Measurements from ENCODE around the gene ARMH3. TPM values are rescaled to one million over a fixed set of nuclear protein-coding genes. Genes with fewer than 3 reads are reported as not detected.
A peak's percentile ranks its signal among the peaks of the same experiment; 100 is the strongest.

Gene ARMH3
- total RNA-seq, 2 experiments from 2014 or later, result 22.8 to 23.9 TPM

- H3K36me3 Mint-ChIP-seq (ENCODE audit: low read depth), result peaks cover 52% of the 10 kb centered on the region
- peak overlapping the region; percentile 12 for H3K27ac Mint-ChIP-seq
- H3K9me3 Mint-ChIP-seq, result no peaks in the 10 kb centered on the region
- H3K27me3 Mint-ChIP-seq, result no peaks in the 10 kb centered on the region
- DNase-seq, result no peak
- H3K4me1 Mint-ChIP-seq, result peaks cover 26% of the 10 kb centered on the region
- ChIA-PET POLR2A (interaction anchor here (0.5 to 1.6 kb wide), 3 partner anchors 13 to 151 kb away, joined by 3 to 5 read pairs (median 5); partner anchors contain the start of gene OGA), CTCF (interaction anchor here (0.6 to 2.8 kb wide), 3 partner anchors 39 to 128 kb away, joined by 3 to 12 read pairs (median 4); no protein-coding TSS in a partner anchor)
- no peak overlapping the region for H3K4me3 Mint-ChIP-seq
Observed at GRCh38 chr10:101968940-101969321, 87.0 kb downstream of the ARMH3 start.

- DNase-seq, result no peak
- H3K4me3 Mint-ChIP-seq, result no peak overlapping the region
- H3K4me1 Mint-ChIP-seq, result peaks cover 21% of the 10 kb centered on the region
- peaks cover 48% of the 10 kb centered on the region for H3K36me3 Mint-ChIP-seq (ENCODE audit: low read depth)
- no peaks in the 10 kb centered on the region for H3K9me3 Mint-ChIP-seq
- ChIA-PET POLR2A (interaction anchor here (0.5 to 1.6 kb wide), 3 partner anchors 13 to 150 kb away, joined by 3 to 5 read pairs (median 5); partner anchors contain the start of gene OGA), CTCF (interaction anchor here (0.8 to 2.8 kb wide), 2 partner anchors 78 to 128 kb away, joined by 4 to 12 read pairs; no protein-coding TSS in a partner anchor)
- no peaks in the 10 kb centered on the region for H3K27me3 Mint-ChIP-seq
- H3K27ac Mint-ChIP-seq, result no peak overlapping the region
Observed at GRCh38 chr10:101968286-101968939, 87.6 kb downstream of the ARMH3 start.

DNA sequence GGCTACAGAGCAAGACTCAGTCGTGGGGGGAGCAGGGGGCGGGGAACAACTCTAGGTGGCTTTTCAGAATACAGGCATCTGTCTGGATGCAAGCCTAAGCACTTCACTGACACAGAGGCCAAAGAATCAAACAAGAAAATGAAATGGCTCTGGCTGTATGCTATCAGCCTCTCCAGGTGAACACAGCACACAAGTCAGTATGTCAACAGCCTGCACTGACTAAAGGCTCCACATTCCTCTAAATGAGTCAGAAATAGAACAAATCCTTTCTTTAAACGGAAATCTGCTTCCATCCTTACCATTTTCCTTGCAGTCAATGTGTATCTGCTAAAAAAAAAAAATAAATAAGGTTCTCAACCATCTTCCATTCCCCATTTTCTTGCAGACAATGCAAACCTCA, 88.3 kb downstream of the ARMH3 start:
- no peak overlapping the region for H3K27ac Mint-ChIP-seq
- H3K4me3 Mint-ChIP-seq, result no peak overlapping the region
- H3K4me1 Mint-ChIP-seq, result peaks cover 19% of the 10 kb centered on the region
- no peaks in the 10 kb centered on the region for H3K27me3 Mint-ChIP-seq
- peaks cover 47% of the 10 kb centered on the region for H3K36me3 Mint-ChIP-seq (ENCODE audit: low read depth)
- CTCF ChIA-PET, result interaction anchor here (2.8 kb wide), 1 partner anchor 127 kb away, joined by 12 read pairs; no protein-coding TSS in a partner anchor
- no peaks in the 10 kb centered on the region for H3K9me3 Mint-ChIP-seq
- POLR2A ChIA-PET, result no interaction called here
- no peak for DNase-seq

- DNase-seq, result no peak
- no peak overlapping the region for H3K4me3 Mint-ChIP-seq
- peaks cover 41% of the 10 kb centered on the region for H3K36me3 Mint-ChIP-seq (ENCODE audit: low read depth)
- CTCF ChIA-PET, result no interaction called here
- POLR2A ChIA-PET, result no interaction called here
- H3K4me1 Mint-ChIP-seq, result peaks cover 19% of the 10 kb centered on the region
- no peak overlapping the region for H3K27ac Mint-ChIP-seq
- H3K27me3 Mint-ChIP-seq, result no peaks in the 10 kb centered on the region
- H3K9me3 Mint-ChIP-seq, result no peaks in the 10 kb centered on the region
Observed at GRCh38 chr10:101967119-101967518, 88.9 kb downstream of the ARMH3 start.

- Mint-ChIP-seq H3K27ac (no peak overlapping the region), H3K4me1 (peaks cover 17% of the 10 kb centered on the region), H3K36me3 (ENCODE audit: low read depth) (peaks cover 27% of the 10 kb centered on the region), H3K4me3 (no peak overlapping the region), H3K9me3 (no peaks in the 10 kb centered on the region), H3K27me3 (no peaks in the 10 kb centered on the region)
- ChIA-PET CTCF (no interaction called here), POLR2A (no interaction called here)
- DNase-seq, result no peak
Observed at GRCh38 chr10:101965075-101965765, 90.8 kb downstream of the ARMH3 start.

DNA sequence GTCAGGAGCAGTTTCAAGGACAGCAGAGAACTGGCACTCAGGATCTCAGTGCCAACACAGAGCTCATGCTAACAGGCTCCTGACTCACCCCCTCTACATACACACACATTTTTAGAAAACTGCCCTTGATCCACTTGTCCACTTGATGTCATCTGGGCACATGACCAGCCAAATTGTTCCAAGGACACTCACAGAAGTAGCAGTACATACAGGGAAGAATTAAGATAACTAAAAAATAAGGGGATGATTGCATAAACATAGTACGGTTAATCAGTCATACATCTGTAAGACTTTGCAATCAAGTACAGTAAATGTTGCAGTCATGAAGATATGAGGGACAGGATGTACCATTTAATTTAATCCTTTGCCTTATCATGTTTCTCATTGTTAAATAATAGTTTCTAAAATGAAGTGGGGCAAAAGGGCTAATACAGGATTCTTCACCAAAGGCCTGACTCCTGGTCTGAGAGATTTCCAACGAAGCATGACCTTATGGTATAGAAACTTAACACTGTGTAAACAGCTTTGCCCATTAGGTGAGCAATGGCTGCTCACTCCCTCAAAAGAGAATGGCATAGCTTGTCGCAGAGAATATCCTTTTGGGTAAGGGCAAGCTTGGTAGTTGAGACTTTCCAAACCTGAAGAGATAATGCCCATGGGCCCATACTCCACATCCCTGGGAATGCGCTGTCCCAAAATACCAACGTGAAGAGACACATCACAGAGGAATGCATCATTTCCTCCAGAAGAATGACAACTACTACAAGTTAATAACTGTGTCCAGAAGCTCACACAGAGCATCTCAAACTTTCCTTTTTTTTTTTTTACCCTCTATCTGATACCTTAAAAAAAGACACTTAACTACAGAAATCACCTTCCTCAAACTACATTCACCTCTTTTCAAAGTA, 94.1 kb downstream of the ARMH3 start:
- H3K9me3 Mint-ChIP-seq, result no peaks in the 10 kb centered on the region
- no peak for DNase-seq
- peak overlapping the region; percentile 36 for H3K27ac Mint-ChIP-seq
- peaks cover 13% of the 10 kb centered on the region for H3K36me3 Mint-ChIP-seq (ENCODE audit: low read depth)
- POLR2A ChIA-PET, result no interaction called here
- H3K4me3 Mint-ChIP-seq, result no peak overlapping the region
- CTCF ChIA-PET, result interaction anchor here (0.9 kb wide), 1 partner anchor 47 kb away, joined by 3 read pairs; no protein-coding TSS in a partner anchor
- H3K4me1 Mint-ChIP-seq, result no peaks in the 10 kb centered on the region
- no peaks in the 10 kb centered on the region for H3K27me3 Mint-ChIP-seq

DNA sequence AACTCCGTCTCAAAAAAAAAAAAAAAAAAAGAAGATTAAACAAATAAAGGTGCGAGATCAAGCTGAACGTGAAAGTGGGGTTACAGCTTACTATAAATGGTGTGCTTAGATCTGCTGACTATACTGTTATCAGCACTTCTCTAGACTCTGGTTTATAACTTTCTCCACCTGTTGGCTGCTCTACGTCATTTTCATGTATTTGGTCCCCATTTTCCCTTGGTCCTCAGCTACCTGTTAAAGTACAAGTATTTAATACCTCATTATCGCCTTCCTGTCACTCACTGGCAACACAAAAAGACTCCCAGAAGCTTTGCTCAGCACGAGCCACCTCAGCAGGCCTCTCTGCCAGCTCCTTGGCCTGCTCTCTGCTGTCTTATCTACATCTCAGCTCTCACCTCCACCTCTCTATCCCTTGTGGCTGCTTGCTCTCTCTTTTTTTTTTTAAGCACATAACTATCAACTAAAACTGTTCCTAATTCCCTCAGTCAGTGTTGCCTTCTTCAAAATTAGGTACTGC, 95.0 kb downstream of the ARMH3 start:
- Mint-ChIP-seq H3K36me3 (ENCODE audit: low read depth) (peaks cover 20% of the 10 kb centered on the region), H3K27ac (no peak overlapping the region), H3K9me3 (no peaks in the 10 kb centered on the region), H3K4me3 (no peak overlapping the region), H3K27me3 (no peaks in the 10 kb centered on the region), H3K4me1 (no peaks in the 10 kb centered on the region)
- ChIA-PET POLR2A (no interaction called here), CTCF (interaction anchor here (1.0 kb wide), 1 partner anchor 112 kb away, joined by 3 read pairs; no protein-coding TSS in a partner anchor)
- no peak for DNase-seq

DNA sequence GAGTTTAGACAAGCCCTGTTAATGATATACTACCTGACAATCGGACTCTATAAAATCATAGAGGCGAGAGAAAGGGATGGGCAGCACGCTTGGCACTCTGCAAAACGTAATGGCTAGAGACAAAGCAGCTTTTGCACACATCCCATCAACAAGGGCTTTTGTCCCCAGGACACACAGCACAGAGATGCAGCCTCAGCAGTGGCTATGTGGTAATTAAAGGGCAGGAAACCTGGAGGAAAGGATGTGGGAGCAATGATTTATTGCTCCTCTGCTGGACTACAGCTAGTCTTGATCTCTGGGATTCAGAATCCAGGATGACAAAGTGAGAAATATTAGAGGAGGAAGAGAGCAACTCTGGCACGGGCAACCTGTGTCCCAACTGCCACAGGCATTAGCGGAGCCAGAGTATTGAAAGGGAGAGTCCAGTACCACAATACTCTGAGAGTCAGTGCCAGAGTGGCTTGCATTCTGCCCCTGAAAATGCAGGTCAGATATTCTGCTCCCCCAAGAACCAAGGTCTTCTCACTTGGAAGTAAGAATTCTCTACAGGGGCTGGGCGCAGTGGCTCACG, 96.5 kb downstream of the ARMH3 start:
- Mint-ChIP-seq H3K9me3 (no peaks in the 10 kb centered on the region), H3K27ac (no peak overlapping the region), H3K4me1 (no peaks in the 10 kb centered on the region), H3K27me3 (no peaks in the 10 kb centered on the region), H3K36me3 (ENCODE audit: low read depth) (peaks cover 26% of the 10 kb centered on the region), H3K4me3 (no peak overlapping the region)
- DNase-seq, result no peak
- ChIA-PET POLR2A (no interaction called here), CTCF (interaction anchor here (1.4 kb wide), 1 partner anchor 70 kb away, joined by 3 read pairs; no protein-coding TSS in a partner anchor)

DNA sequence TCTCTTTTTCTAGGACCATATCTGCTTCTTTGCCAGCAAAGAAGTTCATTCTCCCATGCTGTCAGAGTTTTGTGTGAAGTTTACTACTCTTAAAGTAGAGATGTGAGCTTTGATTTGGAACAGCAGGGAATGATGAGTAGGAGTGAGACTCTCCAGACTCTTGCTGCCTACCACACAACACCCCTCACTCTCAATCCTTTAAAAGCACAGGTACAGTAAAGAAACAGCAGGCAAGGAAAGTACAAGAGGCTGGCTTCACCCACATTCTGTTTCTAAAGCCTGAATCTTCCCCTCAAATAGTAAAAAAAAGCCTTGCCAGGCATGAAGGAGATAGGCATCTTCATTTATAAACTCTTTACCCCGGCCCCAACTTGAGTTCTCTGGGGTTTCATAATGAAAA, 97.3 kb downstream of the ARMH3 start:
- H3K27me3 Mint-ChIP-seq, result no peaks in the 10 kb centered on the region

GRCh38 chr10:101956898-101957297, 99.1 kb downstream of the ARMH3 start:
- DNase-seq, result no peak
- no peak overlapping the region for H3K27ac Mint-ChIP-seq
- H3K36me3 Mint-ChIP-seq (ENCODE audit: low read depth), result peaks cover 44% of the 10 kb centered on the region
- no peak overlapping the region for H3K4me3 Mint-ChIP-seq
- ChIA-PET POLR2A (interaction anchor here (1.2 kb wide), 1 partner anchor 17 kb away, joined by 4 read pairs; no protein-coding TSS in a partner anchor), CTCF (interaction anchor here (0.7 to 2.0 kb wide), 2 partner anchors 116 to 1871 kb away, joined by 4 to 11 read pairs; no protein-coding TSS in a partner anchor)
- H3K4me1 Mint-ChIP-seq, result no peaks in the 10 kb centered on the region
- H3K9me3 Mint-ChIP-seq, result no peaks in the 10 kb centered on the region
- H3K27me3 Mint-ChIP-seq, result no peaks in the 10 kb centered on the region

More for the DNA sequence above, 97.3 kb downstream of the ARMH3 start:
- POLR2A ChIA-PET, result no interaction called here
- CTCF ChIA-PET, result interaction anchor here (1.5 kb wide), 1 partner anchor 69 kb away, joined by 4 read pairs; no protein-coding TSS in a partner anchor
- Mint-ChIP-seq H3K9me3 (no peaks in the 10 kb centered on the region), H3K4me3 (no peak overlapping the region), H3K4me1 (no peaks in the 10 kb centered on the region), H3K36me3 (ENCODE audit: low read depth) (peaks cover 30% of the 10 kb centered on the region), H3K27ac (no peak overlapping the region)
- no peak for DNase-seq

- Mint-ChIP-seq H3K27me3 (no peaks in the 10 kb centered on the region), H3K27ac (no peak overlapping the region), H3K9me3 (no peaks in the 10 kb centered on the region), H3K4me1 (no peaks in the 10 kb centered on the region), H3K36me3 (ENCODE audit: low read depth) (peaks cover 44% of the 10 kb centered on the region), H3K4me3 (no peak overlapping the region)
- no peak for DNase-seq
- POLR2A ChIA-PET, result interaction anchor here (1.2 kb wide), 1 partner anchor 18 kb away, joined by 4 read pairs; no protein-coding TSS in a partner anchor
- CTCF ChIA-PET, result no interaction called here
Observed at GRCh38 chr10:101956117-101956516, 99.9 kb downstream of the ARMH3 start.

- no peak for DNase-seq
- Mint-ChIP-seq H3K27ac (no peak overlapping the region), H3K4me1 (no peaks in the 10 kb centered on the region), H3K27me3 (no peaks in the 10 kb centered on the region), H3K9me3 (peaks cover 7% of the 10 kb centered on the region), H3K4me3 (no peak overlapping the region), H3K36me3 (ENCODE audit: low read depth) (peaks cover 68% of the 10 kb centered on the region)
- CTCF ChIA-PET, result no interaction called here
- POLR2A ChIA-PET, result no interaction called here
Observed at GRCh38 chr10:101952191-101952590, 103.8 kb downstream of the ARMH3 start.

All from activated CD4-positive, alpha-beta memory T cell treated with anti-CD3 and anti-CD28 coated beads, Interleukin-2, amount 10 ng/mL, durations not matched to agents 7 days and 5 days (primary cell).